WTC11 (cell line): Measurements from ENCODE around the gene ABLIM2. TPM values are rescaled to one million over a fixed set of nuclear protein-coding genes. Genes with fewer than 3 reads are reported as not detected.
A peak's percentile ranks its signal among the peaks of the same experiment; 100 is the strongest.

ENCODE experiments used
- ATAC-seq: fragments of 200-7000 bp; cut with Tn5 transposase; 2 replicates; pipeline ENCODE4 v1.10.0; 2021; ENCODE audit warnings: mild to moderate bottlenecking, moderate library complexity
- CTCF ChIA-PET: fragments of 300-600 bp; sonication (Branson Sonifier 250); formaldehyde crosslinking; loops from one replicate; lab custom pipeline; 2021; ENCODE audit warnings: antibody characterized with exemption; lab: Charles Lee
- POLR2A ChIA-PET: fragments of 350-600 bp; sonication (Branson Sonifier 250); formaldehyde crosslinking; loops from one replicate; lab custom pipeline; 2021; ENCODE audit warnings: antibody characterized with exemption; lab: Charles Lee
- DNase-seq: peaks from one replicate; pipeline ENCODE4 v3.0.0; 2021; ENCODE audit warnings: low spot score
- H3K27ac Mint-ChIP-seq: 2 replicates; pipeline ENCODE4 v1.8.0; 2021; ENCODE audit warnings: mixed read lengths
- H3K27me3 Mint-ChIP-seq: 2 replicates; pipeline ENCODE4 v1.8.0; 2021; ENCODE audit warnings: low read depth, mild to moderate bottlenecking, moderate library complexity, mixed read lengths
- H3K36me3 Mint-ChIP-seq: 2 replicates; pipeline ENCODE4 v1.8.0; 2021; ENCODE audit warnings: mixed read lengths
- H3K4me1 Mint-ChIP-seq: 2 replicates; pipeline ENCODE4 v1.8.0; 2022; ENCODE audit warnings: mixed read lengths
- H3K4me3 Mint-ChIP-seq: 2 replicates; pipeline ENCODE4 v1.8.0; 2021; ENCODE audit warnings: mild to moderate bottlenecking, moderate library complexity, mixed read lengths
- H3K9me3 Mint-ChIP-seq: 2 replicates; pipeline ENCODE4 v1.8.0; 2021; ENCODE audit warnings: mixed read lengths
- ATF1 ChIP-seq: sonication (generic); formaldehyde crosslinking; IDR thresholded peaks from 2 replicates; pipeline ENCODE4 v1.8.1; 2023; ENCODE audit warnings: mild to moderate bottlenecking, moderate library complexity, missing genetic modification reagents
- CREB1 ChIP-seq: sonication (generic); formaldehyde crosslinking; IDR thresholded peaks from 2 replicates; pipeline ENCODE4 v1.8.0; 2023; ENCODE audit warnings: mild to moderate bottlenecking, missing genetic modification reagents
- ESRRA ChIP-seq: sonication (generic); formaldehyde crosslinking; IDR thresholded peaks from 2 replicates; pipeline ENCODE4 v1.8.1; 2022; ENCODE audit warnings: mild to moderate bottlenecking, missing genetic modification reagents, borderline replicate concordance
- FOXP1 ChIP-seq: sonication (generic); formaldehyde crosslinking; IDR thresholded peaks from 2 replicates; pipeline ENCODE4 v1.8.0; 2022; ENCODE audit warnings: missing genetic modification reagents, mild to moderate bottlenecking, moderate library complexity, borderline replicate concordance
- GRHL2 ChIP-seq: fragments of 250-450 bp; sonication (Bioruptor Pico); IDR thresholded peaks from 2 replicates; pipeline ENCODE4 v1.8.0; 2022; ENCODE audit warnings: mild to moderate bottlenecking, moderate library complexity; ENCODE audit not compliant: insufficient replicate concordance, severe bottlenecking
- KAT7 ChIP-seq: sonication (generic); formaldehyde crosslinking; IDR thresholded peaks from 2 replicates; pipeline ENCODE4 v1.8.1; 2023; ENCODE audit warnings: missing genetic modification reagents, mild to moderate bottlenecking, borderline replicate concordance
- MYBL2 ChIP-seq: sonication (generic); formaldehyde crosslinking; IDR thresholded peaks from 2 replicates; pipeline ENCODE4 v1.8.1; 2023; ENCODE audit warnings: mild to moderate bottlenecking, moderate library complexity, missing genetic modification reagents
- NR2C2 ChIP-seq: sonication (generic); formaldehyde crosslinking; IDR thresholded peaks from 2 replicates; pipeline ENCODE4 v1.8.0; 2022; ENCODE audit warnings: mild to moderate bottlenecking, missing genetic modification reagents
- SMAD4 ChIP-seq: sonication (generic); formaldehyde crosslinking; IDR thresholded peaks from 2 replicates; pipeline ENCODE4 v1.8.0; 2022; ENCODE audit warnings: mild to moderate bottlenecking, missing genetic modification reagents
- SOX15 ChIP-seq: fragments of 250-450 bp; sonication (Bioruptor Pico); IDR thresholded peaks from 2 replicates; pipeline ENCODE4 v1.9.0; 2021; ENCODE audit warnings: mild to moderate bottlenecking
- TCF7 ChIP-seq: sonication (generic); formaldehyde crosslinking; IDR thresholded peaks from 2 replicates; pipeline ENCODE4 v1.8.0; 2022; ENCODE audit warnings: mild to moderate bottlenecking, low read depth, missing genetic modification reagents, moderate library complexity
- TP53 ChIP-seq: sonication (generic); formaldehyde crosslinking; IDR thresholded peaks from 2 replicates; pipeline ENCODE4 v1.8.1; 2023; ENCODE audit warnings: mild to moderate bottlenecking, missing genetic modification reagents
- ZNF121 ChIP-seq: sonication (generic); formaldehyde crosslinking; IDR thresholded peaks from 2 replicates; pipeline ENCODE4 v1.8.0; 2023; ENCODE audit warnings: missing genetic modification reagents
- ZNF232 ChIP-seq: sonication (generic); formaldehyde crosslinking; IDR thresholded peaks from 2 replicates; pipeline ENCODE4 v1.8.0; 2022; ENCODE audit warnings: mild to moderate bottlenecking, missing genetic modification reagents
- total RNA-seq: library from RNA; stranded (reverse); gene quantifications from 3 replicates; pipeline ENCODE4 v1.2.3, GENCODE V29; 2021
- TF ChIP-seq, protein P1 (sequence below): sonication (generic); formaldehyde crosslinking; IDR thresholded peaks from 2 replicates; pipeline ENCODE4 v1.8.1; 2023; ENCODE audit warnings: mild to moderate bottlenecking, missing genetic modification reagents
- TF ChIP-seq, protein P2 (sequence below): sonication (generic); formaldehyde crosslinking; IDR thresholded peaks from 2 replicates; pipeline ENCODE4 v1.8.1; 2023; ENCODE audit warnings: mild to moderate bottlenecking, missing genetic modification reagents, moderate library complexity
- TF ChIP-seq, protein P3 (sequence below): sonication (generic); formaldehyde crosslinking; IDR thresholded peaks from 2 replicates; pipeline ENCODE4 v1.8.1; 2022; ENCODE audit warnings: missing genetic modification reagents, borderline replicate concordance
- TF ChIP-seq, protein P4 (sequence below): sonication (generic); formaldehyde crosslinking; conservative IDR thresholded peaks from 2 replicates; pipeline ENCODE4 v1.8.1; 2022; ENCODE audit warnings: mild to moderate bottlenecking, missing genetic modification reagents

The ABLIM2 gene
- total RNA-seq, 1 experiment from 2014 or later = 2.6 TPM

DNA sequence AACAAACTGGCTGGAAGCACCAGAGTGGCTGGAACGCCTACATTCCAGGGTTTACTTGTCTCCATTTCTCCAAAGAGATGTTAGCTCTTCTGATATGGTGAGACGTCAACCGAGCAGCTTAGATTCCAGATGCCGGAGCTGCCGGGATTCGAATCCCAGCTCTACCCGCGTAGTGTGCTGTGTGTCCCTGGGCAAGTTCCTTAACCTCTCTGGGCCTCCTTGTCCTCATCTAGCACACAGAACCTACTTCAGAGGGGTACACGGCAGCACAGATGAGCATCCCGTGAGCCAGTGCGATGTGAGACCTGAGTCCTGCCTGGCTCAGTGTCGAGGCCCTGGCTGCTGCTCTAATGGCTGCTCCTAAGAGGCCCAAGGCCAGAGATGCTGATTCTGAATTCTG lies 60.1 kb downstream of the ABLIM2 start:
- CTCF ChIA-PET = interaction anchor here (2.7 kb wide), 1 partner anchor 14 kb away, joined by 8 read pairs; no protein-coding TSS in a partner anchor
- H3K4me1 Mint-ChIP-seq = peaks cover 12% of the 10 kb centered on the region
- H3K36me3 Mint-ChIP-seq = peaks cover 21% of the 10 kb centered on the region
- H3K27me3 Mint-ChIP-seq = peaks cover 3% of the 10 kb centered on the region
- TF ChIP-seq ESRRA (CRISPR knock-in tag) = no peak
- TF ChIP-seq KAT7 (CRISPR knock-in tag) = no peak
- no peak for TF ChIP-seq ZNF232
- no peak for TF ChIP-seq MYBL2 (CRISPR knock-in tag)
- TF ChIP-seq, protein P1, sequence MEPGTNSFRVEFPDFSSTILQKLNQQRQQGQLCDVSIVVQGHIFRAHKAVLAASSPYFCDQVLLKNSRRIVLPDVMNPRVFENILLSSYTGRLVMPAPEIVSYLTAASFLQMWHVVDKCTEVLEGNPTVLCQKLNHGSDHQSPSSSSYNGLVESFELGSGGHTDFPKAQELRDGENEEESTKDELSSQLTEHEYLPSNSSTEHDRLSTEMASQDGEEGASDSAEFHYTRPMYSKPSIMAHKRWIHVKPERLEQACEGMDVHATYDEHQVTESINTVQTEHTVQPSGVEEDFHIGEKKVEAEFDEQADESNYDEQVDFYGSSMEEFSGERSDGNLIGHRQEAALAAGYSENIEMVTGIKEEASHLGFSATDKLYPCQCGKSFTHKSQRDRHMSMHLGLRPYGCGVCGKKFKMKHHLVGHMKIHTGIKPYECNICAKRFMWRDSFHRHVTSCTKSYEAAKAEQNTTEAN (CRISPR knock-in tag) = no peak
- no peak for TF ChIP-seq SMAD4 (CRISPR knock-in tag)
- no peak for TF ChIP-seq ZNF121 (CRISPR knock-in tag)
- TF ChIP-seq, protein P2, sequence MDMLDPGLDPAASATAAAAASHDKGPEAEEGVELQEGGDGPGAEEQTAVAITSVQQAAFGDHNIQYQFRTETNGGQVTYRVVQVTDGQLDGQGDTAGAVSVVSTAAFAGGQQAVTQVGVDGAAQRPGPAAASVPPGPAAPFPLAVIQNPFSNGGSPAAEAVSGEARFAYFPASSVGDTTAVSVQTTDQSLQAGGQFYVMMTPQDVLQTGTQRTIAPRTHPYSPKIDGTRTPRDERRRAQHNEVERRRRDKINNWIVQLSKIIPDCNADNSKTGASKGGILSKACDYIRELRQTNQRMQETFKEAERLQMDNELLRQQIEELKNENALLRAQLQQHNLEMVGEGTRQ (CRISPR knock-in tag) = no peak
- TF ChIP-seq NR2C2 (CRISPR knock-in tag) = no peak
- no peak for TF ChIP-seq TP53 (CRISPR knock-in tag)
- no peak for TF ChIP-seq GRHL2 (CRISPR knock-in tag)
- H3K27ac Mint-ChIP-seq = no peak overlapping the region
- ATAC-seq (no peak), DNase-seq (no peak)
- peaks cover 16% of the 10 kb centered on the region for H3K9me3 Mint-ChIP-seq
- no peak overlapping the region for H3K4me3 Mint-ChIP-seq
- POLR2A ChIA-PET = no interaction called here

DNA sequence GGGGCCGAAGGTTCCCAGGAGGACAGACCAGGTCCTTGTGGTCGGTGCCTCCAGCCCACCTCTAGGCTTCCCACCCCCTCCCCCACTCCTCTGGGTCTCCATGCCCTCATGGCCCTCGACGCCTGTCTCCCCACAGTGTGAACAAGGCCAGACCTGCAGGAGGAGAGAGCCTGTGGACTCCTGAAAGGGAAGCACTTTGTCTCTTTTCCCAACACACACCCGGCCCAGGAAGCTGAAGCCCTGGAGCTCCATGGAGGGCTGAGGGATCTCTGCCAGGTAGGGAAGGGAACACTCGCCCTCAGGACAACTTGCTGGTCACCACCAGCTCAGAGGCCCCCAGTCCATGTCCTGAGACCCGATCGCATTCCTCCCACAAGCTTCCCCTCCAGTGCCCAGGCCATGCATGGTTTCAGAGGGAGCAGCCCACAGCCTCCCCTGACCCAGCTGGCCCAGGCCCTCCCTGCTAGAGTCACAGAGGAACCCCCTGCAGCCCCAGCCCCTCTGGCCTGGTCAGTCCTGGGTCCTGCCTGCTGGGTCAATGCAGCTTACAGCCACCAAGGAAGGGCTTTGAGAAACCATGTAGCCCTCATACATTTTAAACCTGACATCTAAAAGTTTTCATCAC lies 60.8 kb downstream of the ABLIM2 start:
- no peak for DNase-seq
- peaks cover 5% of the 10 kb centered on the region for H3K4me1 Mint-ChIP-seq
- no peak for ATAC-seq
- H3K36me3 Mint-ChIP-seq = peaks cover 26% of the 10 kb centered on the region
- no peak overlapping the region for H3K27ac Mint-ChIP-seq
- TF ChIP-seq SOX15 (CRISPR knock-in tag) (no peak), TP53 (CRISPR knock-in tag) (no peak), TCF7 (no peak), CREB1 (CRISPR knock-in tag) (no peak), ATF1 (CRISPR knock-in tag) (no peak), FOXP1 (CRISPR knock-in tag) (no peak)
- TF ChIP-seq, protein P3, sequence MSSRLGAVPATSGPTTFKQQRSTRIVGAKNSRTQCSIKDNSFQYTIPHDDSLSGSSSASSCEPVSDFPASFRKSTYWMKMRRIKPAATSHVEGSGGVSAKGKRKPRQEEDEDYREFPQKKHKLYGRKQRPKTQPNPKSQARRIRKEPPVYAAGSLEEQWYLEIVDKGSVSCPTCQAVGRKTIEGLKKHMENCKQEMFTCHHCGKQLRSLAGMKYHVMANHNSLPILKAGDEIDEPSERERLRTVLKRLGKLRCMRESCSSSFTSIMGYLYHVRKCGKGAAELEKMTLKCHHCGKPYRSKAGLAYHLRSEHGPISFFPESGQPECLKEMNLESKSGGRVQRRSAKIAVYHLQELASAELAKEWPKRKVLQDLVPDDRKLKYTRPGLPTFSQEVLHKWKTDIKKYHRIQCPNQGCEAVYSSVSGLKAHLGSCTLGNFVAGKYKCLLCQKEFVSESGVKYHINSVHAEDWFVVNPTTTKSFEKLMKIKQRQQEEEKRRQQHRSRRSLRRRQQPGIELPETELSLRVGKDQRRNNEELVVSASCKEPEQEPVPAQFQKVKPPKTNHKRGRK (CRISPR knock-in tag) = no peak
- ChIA-PET CTCF (interaction anchor here (2.7 kb wide), 1 partner anchor 13 kb away, joined by 8 read pairs; no protein-coding TSS in a partner anchor), POLR2A (no interaction called here)
- peaks cover 3% of the 10 kb centered on the region for H3K27me3 Mint-ChIP-seq
- peaks cover 21% of the 10 kb centered on the region for H3K9me3 Mint-ChIP-seq
- no peak overlapping the region for H3K4me3 Mint-ChIP-seq

DNA sequence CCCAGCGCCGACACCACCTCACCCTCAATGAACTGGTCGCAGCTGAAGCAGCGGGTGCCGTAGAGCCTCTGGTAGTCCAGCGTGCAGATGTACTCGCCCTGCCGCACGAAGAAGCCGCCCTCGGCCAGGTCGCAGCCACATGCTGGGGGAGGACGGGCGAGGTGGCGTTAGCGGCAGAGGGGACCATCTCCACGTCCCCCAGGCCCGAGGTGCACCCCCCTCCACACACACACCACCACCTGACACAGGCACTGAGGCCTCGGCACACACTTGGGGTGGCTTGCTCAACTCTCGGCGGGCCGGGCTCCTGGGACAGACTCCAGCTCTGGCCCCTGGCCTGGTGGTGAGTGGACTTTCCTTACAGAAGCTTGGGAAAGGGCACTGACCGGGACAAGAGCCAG lies 61.5 kb downstream of the ABLIM2 start:
- Mint-ChIP-seq H3K4me1 (peaks cover 3% of the 10 kb centered on the region; the same call in 1 of the 2 replicates), H3K4me3 (no peak overlapping the region), H3K36me3 (peaks cover 32% of the 10 kb centered on the region), H3K27me3 (peaks cover 3% of the 10 kb centered on the region), H3K27ac (no peak overlapping the region), H3K9me3 (peaks cover 25% of the 10 kb centered on the region)
- ChIA-PET CTCF (interaction anchor here (2.7 kb wide), 1 partner anchor 12 kb away, joined by 8 read pairs; no protein-coding TSS in a partner anchor), POLR2A (no interaction called here)
- no peak for ATAC-seq
- TF ChIP-seq, protein P4, sequence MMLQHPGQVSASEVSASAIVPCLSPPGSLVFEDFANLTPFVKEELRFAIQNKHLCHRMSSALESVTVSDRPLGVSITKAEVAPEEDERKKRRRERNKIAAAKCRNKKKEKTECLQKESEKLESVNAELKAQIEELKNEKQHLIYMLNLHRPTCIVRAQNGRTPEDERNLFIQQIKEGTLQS (CRISPR knock-in tag) = no peak
- 0 out of 2 replicates have a peak, but pooled peaks have one; percentile 29 for TF ChIP-seq ESRRA (CRISPR knock-in tag)
- no peak for DNase-seq
